Measurements from ENCODE around the gene PLG.
"Not testable (repeated sequence)": the region's sequence is repeated elsewhere in the genome, so short reads cannot be mapped to it uniquely, and the experiment has no call there.

Gene PLG

DNA sequence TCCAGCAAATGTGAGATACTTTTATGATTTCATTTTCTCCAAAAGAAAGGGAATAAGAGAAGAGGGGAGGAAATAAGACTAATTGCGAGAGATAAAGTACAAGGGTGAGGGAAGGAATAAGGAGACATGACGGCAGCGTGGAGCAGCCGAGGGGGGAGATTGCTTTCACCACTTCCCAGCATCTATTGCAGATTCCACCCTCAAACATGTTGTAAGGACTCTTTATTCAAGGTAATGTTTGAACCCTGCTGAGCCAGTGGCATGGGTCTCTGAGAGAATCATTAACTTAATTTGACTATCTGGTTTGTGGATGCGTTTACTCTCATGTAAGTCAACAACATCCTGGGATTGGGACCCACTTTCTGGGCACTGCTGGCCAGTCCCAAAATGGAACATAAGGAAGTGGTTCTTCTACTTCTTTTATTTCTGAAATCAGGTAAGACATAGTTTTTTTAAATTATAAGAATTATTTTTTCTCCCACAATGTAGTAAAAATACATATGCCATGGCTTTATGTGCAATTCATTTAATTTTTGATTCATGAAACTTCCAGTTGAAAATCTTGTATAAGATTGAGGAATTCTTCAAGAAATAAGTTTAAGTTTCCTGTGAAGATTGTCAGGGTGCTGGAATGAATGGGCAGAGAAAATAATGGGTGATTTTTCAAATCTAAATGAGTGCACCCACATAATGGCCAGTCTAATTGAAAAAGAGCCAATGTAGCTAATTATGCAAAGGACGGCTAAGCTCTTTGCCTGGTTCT lies at the start of gene PLG:
PLG (plus strand) TSS at position 327 of the 763 bp plus-strand sequence; CDS start at position 388, 61 bp downstream.
- DNase-seq (ENCODE audit: low read depth); H3K4me3 ChIP-seq (ENCODE audit: low read length): not testable (repeated sequence)

DNA sequence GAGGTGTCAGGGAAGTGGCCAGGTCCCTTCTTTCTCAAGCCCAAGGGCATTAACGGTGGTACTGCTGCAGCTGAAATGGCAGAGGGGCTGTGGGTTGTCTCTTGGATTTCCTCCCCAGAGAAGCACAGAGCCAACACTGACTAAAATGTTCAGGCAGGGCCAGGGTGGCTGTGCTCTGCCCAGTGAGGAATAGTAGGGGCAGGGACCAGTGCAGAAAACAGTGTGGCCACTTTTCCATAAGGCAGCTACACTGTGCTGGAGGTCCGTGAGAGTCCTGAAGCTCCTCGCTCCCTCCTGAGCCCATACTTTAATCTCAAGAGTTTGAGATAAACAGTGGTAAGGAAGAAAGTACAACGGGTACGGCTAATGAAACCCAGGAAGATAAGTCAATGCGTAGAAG lies 42.5 kb upstream of the PLG start:
- TF ChIP-seq, protein P1, sequence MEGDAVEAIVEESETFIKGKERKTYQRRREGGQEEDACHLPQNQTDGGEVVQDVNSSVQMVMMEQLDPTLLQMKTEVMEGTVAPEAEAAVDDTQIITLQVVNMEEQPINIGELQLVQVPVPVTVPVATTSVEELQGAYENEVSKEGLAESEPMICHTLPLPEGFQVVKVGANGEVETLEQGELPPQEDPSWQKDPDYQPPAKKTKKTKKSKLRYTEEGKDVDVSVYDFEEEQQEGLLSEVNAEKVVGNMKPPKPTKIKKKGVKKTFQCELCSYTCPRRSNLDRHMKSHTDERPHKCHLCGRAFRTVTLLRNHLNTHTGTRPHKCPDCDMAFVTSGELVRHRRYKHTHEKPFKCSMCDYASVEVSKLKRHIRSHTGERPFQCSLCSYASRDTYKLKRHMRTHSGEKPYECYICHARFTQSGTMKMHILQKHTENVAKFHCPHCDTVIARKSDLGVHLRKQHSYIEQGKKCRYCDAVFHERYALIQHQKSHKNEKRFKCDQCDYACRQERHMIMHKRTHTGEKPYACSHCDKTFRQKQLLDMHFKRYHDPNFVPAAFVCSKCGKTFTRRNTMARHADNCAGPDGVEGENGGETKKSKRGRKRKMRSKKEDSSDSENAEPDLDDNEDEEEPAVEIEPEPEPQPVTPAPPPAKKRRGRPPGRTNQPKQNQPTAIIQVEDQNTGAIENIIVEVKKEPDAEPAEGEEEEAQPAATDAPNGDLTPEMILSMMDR (conservative IDR thresholded peaks at IDR 0.05; ENCODE audit: low read depth, low read length), result no peak
- no peak overlapping the region for H3K4me3 ChIP-seq (ENCODE audit: low read length)
- DNase-seq (ENCODE audit: low read depth), result no peak

- no peak for DNase-seq (ENCODE audit: low read depth)
- TF ChIP-seq, protein P1 (conservative IDR thresholded peaks at IDR 0.05; ENCODE audit: low read depth, low read length), result no peak
- H3K4me3 ChIP-seq (ENCODE audit: low read length), result no peak overlapping the region
Measured at GRCh38 chr6:160661216-160661615, 40.8 kb upstream of the PLG start.

GRCh38 chr6:160662429-160662828 lies 39.6 kb upstream of the PLG start:
- TF ChIP-seq, protein P1 (conservative IDR thresholded peaks at IDR 0.05; ENCODE audit: low read depth, low read length), result no peak
- DNase-seq (ENCODE audit: low read depth), result no peak
- no peak overlapping the region for H3K4me3 ChIP-seq (ENCODE audit: low read length)

DNA sequence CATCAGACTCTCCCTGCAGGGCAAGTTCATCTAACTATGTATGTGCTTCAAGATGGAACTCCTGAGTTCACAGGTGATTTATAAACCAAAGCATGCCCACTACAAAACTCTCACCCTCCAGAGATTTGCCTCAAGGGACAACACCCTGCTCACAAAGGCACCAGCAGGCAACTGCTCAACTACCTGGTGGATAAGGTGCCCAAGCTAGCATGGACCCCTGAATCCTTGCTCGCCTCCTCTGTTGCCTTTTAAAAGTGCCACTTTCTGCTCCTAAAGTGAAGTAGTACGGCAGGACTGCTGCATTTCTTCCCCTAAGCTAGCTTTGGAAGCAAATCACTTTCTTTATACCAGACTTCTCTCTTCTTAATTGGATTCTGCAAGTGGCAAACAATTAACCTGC lies 39.2 kb upstream of the PLG start:
- no peak for DNase-seq (ENCODE audit: low read depth)
- H3K4me3 ChIP-seq (ENCODE audit: low read length), result no peak overlapping the region
- TF ChIP-seq, protein P1 (conservative IDR thresholded peaks at IDR 0.05; ENCODE audit: low read depth, low read length), result no peak

DNA sequence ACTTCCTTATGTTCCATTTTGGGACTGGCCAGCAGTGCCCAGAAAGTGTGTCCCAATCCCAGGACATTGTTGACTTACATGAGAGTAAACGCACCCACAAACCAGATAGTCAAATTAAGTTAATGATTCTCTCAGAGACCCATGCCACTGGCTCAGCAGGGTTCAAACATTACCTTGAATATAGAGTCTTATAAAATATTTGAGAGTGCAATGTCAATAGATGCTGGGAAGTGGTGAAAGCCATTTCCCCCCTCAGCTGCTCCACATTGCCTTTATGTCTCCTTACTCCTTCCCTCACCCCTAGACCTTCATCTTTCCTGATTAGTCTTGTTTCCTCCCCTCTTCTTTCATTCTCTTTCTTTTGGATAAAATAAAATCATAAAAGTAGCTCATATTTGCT lies 37.8 kb upstream of the PLG start, which contains the start of gene LPA:
LPA (minus strand) TSS at position 78 of the 400 bp plus-strand sequence; CDS start at position 17, 61 bp downstream.
- not testable (repeated sequence) for DNase-seq (ENCODE audit: low read depth); H3K4me3 ChIP-seq (ENCODE audit: low read length)

DNA sequence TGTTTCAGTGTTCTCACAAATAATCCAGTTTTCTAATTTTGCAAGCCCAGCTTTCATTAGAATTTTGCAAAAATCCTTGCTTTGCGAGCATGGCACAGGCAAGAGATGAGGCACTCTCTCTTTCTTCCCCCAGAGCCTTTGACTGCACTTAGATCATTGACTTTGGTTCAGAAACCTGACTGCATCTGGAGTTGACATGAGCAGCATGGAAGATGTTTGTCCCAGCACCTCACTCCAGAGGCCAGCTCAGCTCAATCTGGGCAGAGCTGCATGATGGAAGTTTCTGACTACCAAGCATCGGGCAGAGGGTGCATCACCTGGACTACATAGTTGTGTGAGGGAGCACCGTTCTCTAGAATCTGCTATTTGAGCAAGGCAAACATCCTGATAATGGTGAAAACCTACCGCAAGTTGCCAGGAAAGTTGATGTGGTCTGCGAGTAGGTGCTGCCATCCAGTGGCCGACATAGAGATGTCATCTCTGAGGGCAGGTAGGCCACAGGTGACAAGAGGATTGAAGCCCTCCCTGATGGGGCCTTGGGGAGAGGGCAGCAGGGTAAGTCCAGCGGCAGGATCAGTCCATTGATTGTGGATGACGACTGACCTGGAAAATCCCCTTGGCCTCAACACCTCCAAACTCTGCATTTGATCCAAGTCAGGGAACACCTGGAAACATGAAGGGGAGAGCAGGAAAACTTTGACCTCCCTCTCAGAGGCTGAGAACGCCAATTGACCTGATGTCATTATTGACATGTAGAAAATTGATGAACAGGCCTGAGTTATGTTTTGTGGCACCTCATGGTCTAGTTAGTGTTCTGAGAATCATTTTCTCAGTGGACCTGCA lies 34.2 kb upstream of the PLG start:
- no peak for DNase-seq (ENCODE audit: low read depth)
- no peak overlapping the region for H3K4me3 ChIP-seq (ENCODE audit: low read length)
- TF ChIP-seq, protein P1 (conservative IDR thresholded peaks at IDR 0.05; ENCODE audit: low read depth, low read length), result peak; percentile 7

- TF ChIP-seq, protein P1 (conservative IDR thresholded peaks at IDR 0.05; ENCODE audit: low read depth, low read length), result no peak
- no peak overlapping the region for H3K4me3 ChIP-seq (ENCODE audit: low read length)
- DNase-seq (ENCODE audit: low read depth), result no peak
Measured at GRCh38 chr6:160668589-160668988, 33.5 kb upstream of the PLG start.

DNA sequence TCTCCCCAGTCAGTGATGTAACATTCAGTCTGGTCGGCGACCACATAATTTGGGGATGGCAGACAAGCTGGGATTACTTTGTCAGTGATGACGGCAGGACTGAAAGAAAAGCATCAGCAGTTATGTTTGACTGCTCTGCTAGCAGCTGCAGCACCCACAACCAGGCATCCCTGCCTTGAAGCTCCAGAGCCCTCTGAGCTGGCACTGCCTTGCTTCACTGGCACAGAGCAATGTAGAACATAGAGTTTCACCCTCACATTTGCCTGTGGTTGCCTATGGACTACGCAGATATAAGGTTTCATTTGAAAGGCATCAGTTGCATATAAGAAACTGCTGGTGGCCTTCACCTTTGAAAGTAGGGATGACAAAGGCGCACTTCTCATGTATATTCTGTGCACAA lies 25.6 kb upstream of the PLG start:
- not testable (repeated sequence) for DNase-seq (ENCODE audit: low read depth); H3K4me3 ChIP-seq (ENCODE audit: low read length)
